CD4-positive, alpha-beta memory T cell (primary cell): Measurements from ENCODE around the gene EIF3B. TPM values are rescaled to one million over a fixed set of nuclear protein-coding genes. Genes with fewer than 3 reads are reported as not detected.
"Not testable (repeated sequence)": the region's sequence is repeated elsewhere in the genome, so short reads cannot be mapped to it uniquely, and the experiment has no call there.

Experiments
- CTCF ChIA-PET: fragments of 350-600 bp; sonication (Branson Sonifier 250); formaldehyde crosslinking; loops from one replicate; lab custom pipeline; 2021; ENCODE audit warnings: inconsistent platforms; ENCODE audit not compliant: partially characterized antibody; lab: Charles Lee
- POLR2A ChIA-PET: fragments of 350-600 bp; sonication (Branson Sonifier 250); formaldehyde crosslinking; loops from one replicate; lab custom pipeline; 2021; ENCODE audit not compliant: partially characterized antibody; lab: Charles Lee
- DNase-seq, 5 donors: peaks; one replicate each; pipeline versions ENCODE4 v3.0.0 to v3.0.0-alpha.2; 2020 to 2022; ENCODE audit warnings: mixed read lengths in 1 of 5
- H3K27ac ChIP-seq: one replicate; pipeline ENCODE4 v1.7.0; 2013; ENCODE audit warnings: low read depth, low read length
- H3K27me3 ChIP-seq: 2 replicates; pipeline ENCODE4 v1.7.0; 2013; ENCODE audit warnings: mild to moderate bottlenecking, low read length, moderate library complexity; ENCODE audit not compliant: insufficient read depth
- H3K36me3 ChIP-seq: 2 replicates; pipeline ENCODE4 v1.7.0; 2013; ENCODE audit warnings: mild to moderate bottlenecking, low read length, moderate library complexity; ENCODE audit not compliant: insufficient read depth
- H3K4me1 ChIP-seq: 2 replicates; pipeline ENCODE4 v1.7.0; 2013; ENCODE audit warnings: mild to moderate bottlenecking, low read length, moderate library complexity; ENCODE audit not compliant: insufficient read depth
- H3K4me3 ChIP-seq, 2 donors: one replicate each; pipeline ENCODE4 v1.7.0; 2013; ENCODE audit warnings: low read length in 2 of 2, mild to moderate bottlenecking in 1 of 2
- H3K9me3 ChIP-seq, 2 donors: one replicate each; pipeline ENCODE4 v1.7.0; 2013; ENCODE audit warnings: low read length in 2 of 2, control low read depth in 1 of 2; ENCODE audit not compliant: control insufficient read depth in 1 of 2
- H3K27ac Mint-ChIP-seq, 7 donors: one replicate each; pipeline ENCODE4 v1.8.0; 2020 to 2021; ENCODE audit warnings: mixed read lengths in 7 of 7, mild to moderate bottlenecking in 6 of 7, inconsistent platforms in 3 of 7, moderate library complexity in 3 of 7
- H3K27me3 Mint-ChIP-seq, 2 donors: one replicate each; pipeline ENCODE4 v1.8.0; 2020 to 2021; ENCODE audit warnings: mixed read lengths in 2 of 2
- H3K36me3 Mint-ChIP-seq, 2 donors: one replicate each; pipeline ENCODE4 v1.8.0; 2020 to 2021; ENCODE audit warnings: mixed read lengths in 2 of 2, inconsistent platforms in 1 of 2, mild to moderate bottlenecking in 1 of 2
- H3K4me1 Mint-ChIP-seq, 4 donors: one replicate each; pipeline ENCODE4 v1.8.0; 2020 to 2021; ENCODE audit warnings: mixed read lengths in 4 of 4, mild to moderate bottlenecking in 1 of 4
- H3K4me3 Mint-ChIP-seq, 8 donors: one replicate each; pipeline ENCODE4 v1.8.0; 2020 to 2021; ENCODE audit warnings: mixed read lengths in 8 of 8, mild to moderate bottlenecking in 7 of 8, moderate library complexity in 6 of 8, inconsistent platforms in 3 of 8
- H3K9me3 Mint-ChIP-seq, 8 donors: one replicate each; pipeline ENCODE4 v1.8.0; 2020 to 2021; ENCODE audit warnings: mixed read lengths in 8 of 8, mild to moderate bottlenecking in 5 of 8, inconsistent platforms in 3 of 8, moderate library complexity in 1 of 8
- intact Hi-C: fragments of 100-400 bp; cut with micrococcal nuclease; formaldehyde crosslinking; loops from one replicate; pipeline ENCODE4 v1.15.1; 2023
- polyA plus RNA-seq, 2 donors: library from polyadenylated mRNA; unstranded; fragments of 300-500 nt; fragmentation: Illumina TruSeq; gene quantifications; one replicate each; pipeline ENCODE4 v1.2.3, GENCODE V29; 2021
- total RNA-seq, 2 experiments: library from RNA; stranded (reverse); gene quantifications; one replicate each; pipeline ENCODE4 v1.2.3, GENCODE V29; 2021

The EIF3B gene
- total and polyA plus RNA-seq, 4 experiments from 2014 or later = 78.7 to 138 (median 131) TPM

- no peak overlapping the region for H3K4me3 ChIP-seq
- H3K27ac ChIP-seq = no peak overlapping the region
- ChIA-PET POLR2A (no interaction called here), CTCF (no interaction called here)
- no peaks in the 10 kb centered on the region for H3K36me3 Mint-ChIP-seq
- no peaks in the 10 kb centered on the region for H3K4me1 ChIP-seq
- H3K36me3 ChIP-seq = no peaks in the 10 kb centered on the region
- DNase-seq = no peak
- peaks cover 1 to 4% of the 10 kb centered on the region in 2 donors for H3K27me3 Mint-ChIP-seq
- no peaks in the 10 kb centered on the region for H3K9me3 ChIP-seq
- H3K4me1 Mint-ChIP-seq = peaks cover 0 to 7% (median under 1%) of the 10 kb centered on the region in 4 donors
- H3K9me3 Mint-ChIP-seq = no peaks in the 10 kb centered on the region
- intact Hi-C loops = no loop called here
- H3K27me3 ChIP-seq = no peaks in the 10 kb centered on the region
- no peak overlapping the region for H3K27ac Mint-ChIP-seq
- no peak overlapping the region for H3K4me3 Mint-ChIP-seq
These were observed 33.6 kb upstream of the EIF3B start for GRCh38 chr7:2321020-2321419.

GRCh38 chr7:2325162-2325561 is 29.5 kb upstream of the EIF3B start:
- Histone ChIP-seq H3K27ac (no peak overlapping the region), H3K4me1 (no peaks in the 10 kb centered on the region), H3K9me3 (no peaks in the 10 kb centered on the region), H3K36me3 (no peaks in the 10 kb centered on the region), H3K4me3 (no peak overlapping the region), H3K27me3 (no peaks in the 10 kb centered on the region)
- Mint-ChIP-seq H3K9me3 (no peaks in the 10 kb centered on the region), H3K36me3 (no peaks in the 10 kb centered on the region), H3K4me1 (no peaks in the 10 kb centered on the region), H3K27me3 (peaks cover 1 to 4% of the 10 kb centered on the region in 2 donors), H3K4me3 (no peak overlapping the region), H3K27ac (no peak overlapping the region)
- ChIA-PET CTCF (no interaction called here), POLR2A (no interaction called here)
- intact Hi-C loops = no loop called here
- no peak for DNase-seq

GRCh38 chr7:2326951-2327350 is 27.7 kb upstream of the EIF3B start:
- Mint-ChIP-seq H3K4me3 (no peak overlapping the region), H3K4me1 (no peaks in the 10 kb centered on the region), H3K27me3 (peaks cover 1 to 4% of the 10 kb centered on the region in 2 donors), H3K9me3 (no peaks in the 10 kb centered on the region), H3K36me3 (no peaks in the 10 kb centered on the region), H3K27ac (no peak overlapping the region)
- H3K36me3 ChIP-seq = no peaks in the 10 kb centered on the region
- intact Hi-C loops = no loop called here
- POLR2A ChIA-PET = no interaction called here
- DNase-seq = no peak
- no peaks in the 10 kb centered on the region for H3K9me3 ChIP-seq
- H3K27me3 ChIP-seq = no peaks in the 10 kb centered on the region
- no peaks in the 10 kb centered on the region for H3K4me1 ChIP-seq
- no peak overlapping the region for H3K27ac ChIP-seq
- no peak overlapping the region for H3K4me3 ChIP-seq
- CTCF ChIA-PET = interaction anchor here (0.9 kb wide), 1 partner anchor 21 kb away, joined by 3 read pairs; no protein-coding TSS in a partner anchor

- Mint-ChIP-seq H3K9me3 (no peaks in the 10 kb centered on the region), H3K4me3 (no peak overlapping the region), H3K27ac (no peak overlapping the region), H3K27me3 (no peaks in the 10 kb centered on the region), H3K4me1 (no peaks in the 10 kb centered on the region), H3K36me3 (no peaks in the 10 kb centered on the region)
- ChIA-PET POLR2A (no interaction called here), CTCF (no interaction called here)
- Histone ChIP-seq H3K36me3 (no peaks in the 10 kb centered on the region), H3K4me3 (no peak overlapping the region), H3K9me3 (no peaks in the 10 kb centered on the region), H3K27me3 (no peaks in the 10 kb centered on the region), H3K27ac (no peak overlapping the region), H3K4me1 (no peaks in the 10 kb centered on the region)
- no peak for DNase-seq
- intact Hi-C loops = no loop called here
These were observed 24.1 kb upstream of the EIF3B start for GRCh38 chr7:2330493-2330892.

- intact Hi-C loops = no loop called here
- Mint-ChIP-seq H3K27ac (no peak overlapping the region), H3K9me3 (no peaks in the 10 kb centered on the region), H3K4me3 (no peak overlapping the region), H3K4me1 (no peaks in the 10 kb centered on the region), H3K36me3 (no peaks in the 10 kb centered on the region), H3K27me3 (no peaks in the 10 kb centered on the region)
- H3K9me3 ChIP-seq = no peaks in the 10 kb centered on the region
- H3K36me3 ChIP-seq = no peaks in the 10 kb centered on the region
- CTCF ChIA-PET = no interaction called here
- POLR2A ChIA-PET = no interaction called here
- no peak overlapping the region for H3K27ac ChIP-seq
- no peaks in the 10 kb centered on the region for H3K4me1 ChIP-seq
- no peak for DNase-seq
- no peaks in the 10 kb centered on the region for H3K27me3 ChIP-seq
- H3K4me3 ChIP-seq = no peak overlapping the region
These were observed 22.9 kb upstream of the EIF3B start for GRCh38 chr7:2331707-2332106.

- H3K27me3 ChIP-seq, H3K36me3 Mint-ChIP-seq, H3K27ac ChIP-seq, POLR2A ChIA-PET, H3K4me1 Mint-ChIP-seq, H3K4me3 ChIP-seq, H3K9me3 Mint-ChIP-seq, CTCF ChIA-PET, H3K9me3 ChIP-seq, H3K4me1 ChIP-seq, H3K27ac Mint-ChIP-seq, H3K36me3 ChIP-seq, DNase-seq, intact Hi-C loops, H3K4me3 Mint-ChIP-seq, H3K27me3 Mint-ChIP-seq: not testable (repeated sequence)
These were observed 21.9 kb upstream of the EIF3B start for GRCh38 chr7:2332606-2333231.

GRCh38 chr7:2336626-2337299 is 17.9 kb upstream of the EIF3B start:
- no peaks in the 10 kb centered on the region for H3K9me3 ChIP-seq
- Mint-ChIP-seq H3K9me3 (no peaks in the 10 kb centered on the region), H3K4me1 (no peaks in the 10 kb centered on the region), H3K27ac (no peak overlapping the region), H3K36me3 (no peaks in the 10 kb centered on the region), H3K27me3 (no peaks in the 10 kb centered on the region), H3K4me3 (no peak overlapping the region)
- DNase-seq = no peak
- H3K27me3 ChIP-seq = no peaks in the 10 kb centered on the region
- H3K36me3 ChIP-seq = no peaks in the 10 kb centered on the region
- ChIA-PET POLR2A (interaction anchor here (0.7 kb wide), 1 partner anchor 351 kb away, joined by 3 read pairs; the partner anchor contains the start of gene AMZ1), CTCF (interaction anchor here (2.6 kb wide), 1 partner anchor 11 kb away, joined by 7 read pairs; no protein-coding TSS in a partner anchor)
- no peak overlapping the region for H3K4me3 ChIP-seq
- no peaks in the 10 kb centered on the region for H3K4me1 ChIP-seq
- H3K27ac ChIP-seq = no peak overlapping the region
- intact Hi-C loops = no loop called here
